Fibroblast of pulmonary artery (primary cell): ENCODE measurements around the gene GPR176.

Experiments used
- DNase-seq: peaks from one replicate; pipeline ENCODE4 v3.0.0-alpha.2; 2010; ENCODE audit warnings: low read depth
- H3K4me3 ChIP-seq: replicated peaks from 2 replicates; pipeline ENCODE4 v1.5.1; 2011; ENCODE audit warnings: low read depth, mild to moderate bottlenecking, control low read depth, low read length, moderate library complexity
- TF ChIP-seq, protein P1 (sequence below): IDR thresholded peaks from 2 replicates; pipeline ENCODE4 v1.5.1; 2011; ENCODE audit warnings: mild to moderate bottlenecking, control low read depth, low read length, inconsistent platforms; ENCODE audit errors: missing control alignments

Gene GPR176

DNA sequence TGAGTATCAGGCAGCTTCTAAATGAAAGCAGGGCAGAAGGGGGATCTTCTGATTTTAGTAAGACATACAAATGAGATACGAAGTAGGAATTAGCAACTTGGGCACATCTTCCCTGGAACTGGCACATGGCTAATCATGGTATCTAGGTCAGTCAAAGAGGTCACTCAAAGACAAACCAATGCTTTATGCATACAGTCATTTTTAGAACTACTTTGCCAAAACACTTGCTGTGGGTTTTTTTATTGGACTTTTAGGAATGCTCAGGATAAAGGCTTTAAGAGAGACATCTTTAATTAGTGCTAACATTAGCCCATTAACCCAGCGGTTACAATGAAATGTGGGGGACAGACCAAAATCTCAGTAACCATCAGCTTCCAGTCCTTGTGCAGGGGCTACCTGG is 51.7 kb downstream of the GPR176 start:
- TF ChIP-seq, protein P1, sequence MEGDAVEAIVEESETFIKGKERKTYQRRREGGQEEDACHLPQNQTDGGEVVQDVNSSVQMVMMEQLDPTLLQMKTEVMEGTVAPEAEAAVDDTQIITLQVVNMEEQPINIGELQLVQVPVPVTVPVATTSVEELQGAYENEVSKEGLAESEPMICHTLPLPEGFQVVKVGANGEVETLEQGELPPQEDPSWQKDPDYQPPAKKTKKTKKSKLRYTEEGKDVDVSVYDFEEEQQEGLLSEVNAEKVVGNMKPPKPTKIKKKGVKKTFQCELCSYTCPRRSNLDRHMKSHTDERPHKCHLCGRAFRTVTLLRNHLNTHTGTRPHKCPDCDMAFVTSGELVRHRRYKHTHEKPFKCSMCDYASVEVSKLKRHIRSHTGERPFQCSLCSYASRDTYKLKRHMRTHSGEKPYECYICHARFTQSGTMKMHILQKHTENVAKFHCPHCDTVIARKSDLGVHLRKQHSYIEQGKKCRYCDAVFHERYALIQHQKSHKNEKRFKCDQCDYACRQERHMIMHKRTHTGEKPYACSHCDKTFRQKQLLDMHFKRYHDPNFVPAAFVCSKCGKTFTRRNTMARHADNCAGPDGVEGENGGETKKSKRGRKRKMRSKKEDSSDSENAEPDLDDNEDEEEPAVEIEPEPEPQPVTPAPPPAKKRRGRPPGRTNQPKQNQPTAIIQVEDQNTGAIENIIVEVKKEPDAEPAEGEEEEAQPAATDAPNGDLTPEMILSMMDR, result no peak
- no peak for DNase-seq
- H3K4me3 ChIP-seq, result no peak overlapping the region

DNA sequence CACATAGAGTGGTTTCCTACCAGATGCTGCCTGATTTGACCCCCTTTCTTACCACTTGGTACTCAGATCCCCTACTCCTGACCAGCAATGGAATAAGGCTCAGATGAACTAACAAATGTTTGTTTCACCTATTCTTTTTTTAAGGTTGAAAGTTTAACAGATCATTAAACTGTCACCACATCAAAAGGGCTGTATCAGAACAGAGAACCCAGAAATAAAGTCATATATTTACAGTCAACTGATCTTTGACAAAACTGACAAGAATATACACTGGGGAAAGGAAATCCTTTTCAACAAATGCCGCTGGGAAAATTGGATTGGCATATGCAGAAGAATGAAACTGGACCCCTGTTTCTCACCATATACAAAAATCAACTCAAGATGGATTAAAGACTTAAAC is 56.0 kb downstream of the GPR176 start:
- no peak for DNase-seq
- TF ChIP-seq, protein P1, result no peak
- H3K4me3 ChIP-seq, result no peak overlapping the region

DNA sequence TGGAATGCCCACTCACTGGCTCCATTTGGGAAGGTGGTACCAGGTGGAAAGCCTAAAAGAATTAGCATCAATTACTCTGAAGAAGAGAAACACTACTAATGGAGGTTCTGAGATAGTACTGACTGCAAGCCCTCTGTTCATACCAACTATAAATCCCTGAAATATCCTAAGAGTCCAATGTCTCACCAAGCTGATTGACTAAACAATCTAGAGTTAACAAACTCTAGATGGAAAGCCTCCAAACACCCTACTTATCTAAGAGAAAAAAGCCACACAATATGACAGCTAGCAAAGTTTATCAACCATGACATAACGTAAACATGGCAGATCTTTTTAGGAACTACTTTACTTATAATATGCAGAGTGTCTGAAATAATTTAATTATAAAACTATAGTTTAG is 59.2 kb downstream of the GPR176 start:
- no peak for DNase-seq

DNA sequence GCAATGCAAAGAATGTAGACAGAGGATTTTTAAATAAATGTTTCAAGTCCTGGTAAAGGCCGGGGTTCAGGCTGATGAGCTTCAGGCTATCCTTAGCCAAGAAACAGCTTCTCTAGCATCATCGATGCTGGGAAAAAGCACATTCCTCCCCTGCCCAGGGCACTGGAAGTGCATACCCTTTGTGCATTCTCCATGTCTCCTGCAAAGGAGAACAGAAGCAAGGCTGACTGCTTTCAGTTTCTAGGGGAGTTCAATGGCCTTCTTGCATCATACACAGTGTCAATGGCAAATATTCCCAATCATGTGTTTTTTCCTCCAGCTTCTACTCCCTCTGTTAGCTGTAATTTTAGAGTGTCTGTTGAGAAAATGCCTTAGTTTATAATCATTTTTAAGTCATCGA is 59.9 kb downstream of the GPR176 start:
- no peak overlapping the region for H3K4me3 ChIP-seq
- DNase-seq, result no peak
- TF ChIP-seq, protein P1, result no peak

More for the DNA sequence above, 59.2 kb downstream of the GPR176 start:
- H3K4me3 ChIP-seq, result no peak overlapping the region
- TF ChIP-seq, protein P1, result no peak

DNA sequence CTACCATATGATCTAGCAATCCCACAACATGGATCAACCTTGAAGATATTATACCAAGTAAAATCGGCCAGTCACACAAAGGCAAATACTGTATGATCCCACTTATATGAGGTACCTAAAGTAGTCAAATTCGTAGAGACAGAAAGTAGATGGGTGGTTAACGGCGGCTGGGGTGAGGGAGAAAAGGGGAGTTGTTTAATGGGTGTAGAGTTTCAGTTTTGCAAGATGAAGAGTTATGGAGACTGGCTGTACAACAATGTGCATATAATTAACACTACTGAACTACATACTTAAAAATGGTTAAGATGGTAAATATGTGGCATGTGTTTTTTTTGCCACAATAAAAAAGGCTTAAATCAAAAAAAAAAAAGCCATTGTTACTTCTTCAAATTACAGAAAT is 60.4 kb downstream of the GPR176 start:
- no peak for DNase-seq
- no peak overlapping the region for H3K4me3 ChIP-seq
- TF ChIP-seq, protein P1, result no peak

DNA sequence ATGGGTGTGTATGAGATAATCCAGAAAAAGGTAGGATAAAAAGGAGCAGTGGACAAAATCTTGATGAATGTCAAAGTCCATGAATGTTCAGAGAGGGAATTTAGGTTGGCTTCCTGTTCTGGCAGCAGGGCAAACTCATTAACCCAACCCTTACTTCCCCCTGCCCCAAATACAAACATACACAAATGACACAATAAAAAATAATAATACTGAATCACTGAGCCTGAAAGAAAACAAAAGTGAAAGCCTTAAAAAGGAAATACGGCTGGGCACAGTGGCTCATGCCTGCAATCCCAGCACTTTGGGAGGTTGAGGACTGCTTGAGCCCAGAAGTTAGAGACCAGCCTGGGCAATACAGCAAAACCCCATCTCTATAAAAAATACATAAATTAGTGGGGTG is 62.9 kb downstream of the GPR176 start:
- TF ChIP-seq, protein P1, result no peak
- H3K4me3 ChIP-seq, result no peak overlapping the region
- no peak for DNase-seq

DNA sequence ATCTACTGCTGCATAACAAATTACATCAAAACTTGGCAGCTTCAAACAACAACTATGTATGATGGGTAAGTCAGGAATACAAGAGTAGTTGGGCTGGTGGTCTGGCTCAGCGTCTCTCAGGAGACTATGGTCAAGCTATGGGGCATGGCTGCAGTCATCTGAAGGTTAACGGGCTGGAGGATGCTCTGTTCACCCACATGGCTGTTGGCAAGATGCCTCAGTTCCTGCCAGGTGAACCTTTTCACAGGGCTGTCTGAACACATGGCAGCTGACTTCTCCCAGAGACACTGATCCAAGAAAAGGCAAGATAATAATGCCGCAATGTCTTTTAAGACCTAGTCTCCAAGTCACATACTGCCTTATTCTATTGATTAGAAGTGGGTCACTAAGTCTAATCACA is 63.7 kb downstream of the GPR176 start:
- TF ChIP-seq, protein P1, result no peak
- no peak for DNase-seq
- H3K4me3 ChIP-seq, result no peak overlapping the region
